Fibroblast of lung (primary cell): ENCODE data around the gene EDN2. TPM values are rescaled to one million over a fixed set of nuclear protein-coding genes. Genes with fewer than 3 reads are reported as not detected.

ENCODE experiments used
- DNase-seq, 2 donors: peaks; one replicate each; pipeline versions ENCODE4 v3.0.0 to v3.0.0-alpha.2; 2010; ENCODE audit warnings: low read depth in 2 of 2
- H2AFZ ChIP-seq: 2 replicates; pipeline ENCODE4 v1.5.1; 2012; ENCODE audit warnings: low read length, control low read depth, inconsistent platforms
- H3K27ac ChIP-seq: 2 replicates; pipeline ENCODE4 v1.5.1; 2011; ENCODE audit warnings: low read length, control low read depth; ENCODE audit not compliant: insufficient read depth
- H3K27me3 ChIP-seq: 2 replicates; pipeline ENCODE4 v1.5.1; 2011; ENCODE audit warnings: mild to moderate bottlenecking, low read length; ENCODE audit not compliant: control insufficient read depth, insufficient read depth
- H3K36me3 ChIP-seq: 2 replicates; pipeline ENCODE4 v1.5.1; 2011; ENCODE audit warnings: low read length; ENCODE audit not compliant: control insufficient read depth, insufficient read depth
- H3K4me1 ChIP-seq: 2 replicates; pipeline ENCODE4 v1.5.1; 2011; ENCODE audit warnings: low read length; ENCODE audit not compliant: control insufficient read depth, insufficient read depth; ENCODE audit errors: extremely low read depth
- H3K4me2 ChIP-seq: 2 replicates; pipeline ENCODE4 v1.5.1; 2011; ENCODE audit warnings: low read length, control low read depth; ENCODE audit not compliant: insufficient read depth; ENCODE audit errors: extremely low read depth
- H3K4me3 ChIP-seq, 4 experiments: fragments of 200-600 bp in 1 of 4; sonication (generic) in 1 of 4; replicated peaks in 1 of 4; 2 replicates each; pipeline ENCODE4 v1.5.1; 2011 to 2016; ENCODE audit warnings: low read length in 4 of 4, low read depth in 3 of 4, mild to moderate bottlenecking in 3 of 4, control low read depth in 2 of 4, inconsistent platforms in 1 of 4, mixed read lengths in 1 of 4; ENCODE audit not compliant: insufficient read depth in 1 of 4; ENCODE audit errors: control extremely low read depth in 1 of 4
- H3K79me2 ChIP-seq: 2 replicates; pipeline ENCODE4 v1.5.1; 2012; ENCODE audit warnings: mild to moderate bottlenecking, low read length, inconsistent platforms; ENCODE audit not compliant: control insufficient read depth, insufficient read depth
- H3K9ac ChIP-seq: 2 replicates; pipeline ENCODE4 v1.5.1; 2011; ENCODE audit warnings: mild to moderate bottlenecking, low read length, control low read depth; ENCODE audit not compliant: insufficient read depth
- H3K9me3 ChIP-seq: 2 replicates; pipeline ENCODE4 v1.5.1; 2012; ENCODE audit warnings: low read depth, low read length; ENCODE audit not compliant: control insufficient read depth, insufficient read depth
- H4K20me1 ChIP-seq: 2 replicates; pipeline ENCODE4 v1.5.1; 2011; ENCODE audit warnings: low read length; ENCODE audit not compliant: control insufficient read depth, insufficient read depth; ENCODE audit errors: extremely low read depth
- CTCF ChIP-seq, 2 donors: IDR thresholded peaks in 1 of 2; conservative IDR thresholded peaks in 1 of 2; 1 replicate in 1 of 2; 2 replicates in 1 of 2; pipeline ENCODE4 v1.5.1; 2011 to 2012; ENCODE audit warnings: low read length in 2 of 2, control low read depth in 1 of 2, inconsistent platforms in 1 of 2, low read depth in 1 of 2, mild to moderate bottlenecking in 1 of 2
- EZH2 ChIP-seq: IDR thresholded peaks from 2 replicates; pipeline ENCODE4 v1.5.1; 2012; ENCODE audit warnings: low read length, control low read depth, mild to moderate bottlenecking; ENCODE audit errors: missing control alignments
- polyA plus RNA-seq, 2 donors: library from polyadenylated mRNA; depleted of rRNA in 1 of 2; stranded (reverse) in 1 of 2; unstranded in 1 of 2; fragments of >200 nt; gene quantifications; 2 replicates each; pipeline ENCODE4 v1.2.1, GENCODE V29; 2011 to 2012; ENCODE audit warnings: missing spikeins in 1 of 2
- total RNA-seq: library from RNA; depleted of rRNA; stranded (reverse); fragments of >200 nt; gene quantifications from 2 replicates; pipeline ENCODE4 v1.2.1, GENCODE V29; 2014

The EDN2 gene
- total and polyA plus RNA-seq, 2 donors (not counting 1 experiment from before 2014, with no cell fraction given): not detected

- no peak overlapping the region for H3K27ac ChIP-seq
- no peaks in the 10 kb centered on the region for H3K9me3 ChIP-seq
- no peak overlapping the region for H2AFZ ChIP-seq
- no peak overlapping the region for H3K4me3 ChIP-seq
- no peaks in the 10 kb centered on the region for H3K36me3 ChIP-seq
- TF ChIP-seq EZH2 (no peak), CTCF (conservative IDR thresholded peaks at IDR 0.05 in 1 of 2, IDR thresholded peaks at IDR 0.05 in 1 of 2; ENCODE audit: low read depth in 1 of 2, low read length in 2 of 2) (no peak)
- no peaks in the 10 kb centered on the region for H3K4me1 ChIP-seq
- H4K20me1 ChIP-seq: no peaks in the 10 kb centered on the region
- no peaks in the 10 kb centered on the region for H3K79me2 ChIP-seq
- no peak overlapping the region for H3K9ac ChIP-seq
- H3K4me2 ChIP-seq: no peak overlapping the region
- no peaks in the 10 kb centered on the region for H3K27me3 ChIP-seq
- DNase-seq: peak in 1 of 2 donors; percentile 91
Measured at GRCh38 chr1:41486371-41487125, 2.1 kb upstream of the EDN2 start.

GRCh38 chr1:41486053-41486370 lies 1.5 kb upstream of the EDN2 start:
- no peaks in the 10 kb centered on the region for H3K36me3 ChIP-seq

GRCh38 chr1:41485605-41486004 lies 1.1 kb upstream of the EDN2 start:
- H3K27ac ChIP-seq: no peak overlapping the region

More at GRCh38 chr1:41486053-41486370, 1.5 kb upstream of the EDN2 start:
- H4K20me1 ChIP-seq: no peaks in the 10 kb centered on the region
- H3K79me2 ChIP-seq: no peaks in the 10 kb centered on the region
- H3K27ac ChIP-seq: no peak overlapping the region
- no peaks in the 10 kb centered on the region for H3K27me3 ChIP-seq
- no peak for DNase-seq
- no peak overlapping the region for H3K4me2 ChIP-seq
- H3K4me1 ChIP-seq: no peaks in the 10 kb centered on the region
- no peak overlapping the region for H2AFZ ChIP-seq
- no peak overlapping the region for H3K9ac ChIP-seq
- H3K4me3 ChIP-seq: no peak overlapping the region
- no peaks in the 10 kb centered on the region for H3K9me3 ChIP-seq
- TF ChIP-seq EZH2 (no peak), CTCF (conservative IDR thresholded peaks at IDR 0.05 in 1 of 2, IDR thresholded peaks at IDR 0.05 in 1 of 2; ENCODE audit: low read depth in 1 of 2, low read length in 2 of 2) (no peak)

More at GRCh38 chr1:41485605-41486004, 1.1 kb upstream of the EDN2 start:
- TF ChIP-seq EZH2 (no peak), CTCF (conservative IDR thresholded peaks at IDR 0.05 in 1 of 2, IDR thresholded peaks at IDR 0.05 in 1 of 2; ENCODE audit: low read depth in 1 of 2, low read length in 2 of 2) (no peak)
- no peak overlapping the region for H3K4me3 ChIP-seq
- H2AFZ ChIP-seq: no peak overlapping the region
- no peaks in the 10 kb centered on the region for H3K79me2 ChIP-seq
- DNase-seq: peak; percentile 62 to 81
- H4K20me1 ChIP-seq: no peaks in the 10 kb centered on the region
- H3K9ac ChIP-seq: no peak overlapping the region
- H3K36me3 ChIP-seq: no peaks in the 10 kb centered on the region
- no peak overlapping the region for H3K4me2 ChIP-seq
- H3K4me1 ChIP-seq: no peaks in the 10 kb centered on the region
- H3K27me3 ChIP-seq: no peaks in the 10 kb centered on the region
- H3K9me3 ChIP-seq: no peaks in the 10 kb centered on the region
